NCI-H226 (cell line): ENCODE results near the gene COX14.

Source experiments
- DNase-seq: peaks from one replicate; pipeline ENCODE4 v3.0.0-alpha.2; 2015

COX14 gene

DNA sequence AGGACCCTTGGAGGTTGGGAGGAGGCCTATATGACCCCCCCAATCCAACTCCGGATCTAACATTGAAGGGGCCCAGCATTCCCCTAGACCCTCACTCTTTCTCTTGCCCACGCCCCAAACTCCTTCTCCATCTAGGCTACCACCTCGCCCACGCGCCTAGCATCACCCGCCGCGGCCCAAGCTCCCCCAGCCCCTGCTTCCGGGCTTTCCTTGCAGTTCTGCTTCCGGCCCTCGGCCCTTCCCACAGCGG is 54.7 kb downstream of the COX14 start:
- DNase-seq = no peak

DNA sequence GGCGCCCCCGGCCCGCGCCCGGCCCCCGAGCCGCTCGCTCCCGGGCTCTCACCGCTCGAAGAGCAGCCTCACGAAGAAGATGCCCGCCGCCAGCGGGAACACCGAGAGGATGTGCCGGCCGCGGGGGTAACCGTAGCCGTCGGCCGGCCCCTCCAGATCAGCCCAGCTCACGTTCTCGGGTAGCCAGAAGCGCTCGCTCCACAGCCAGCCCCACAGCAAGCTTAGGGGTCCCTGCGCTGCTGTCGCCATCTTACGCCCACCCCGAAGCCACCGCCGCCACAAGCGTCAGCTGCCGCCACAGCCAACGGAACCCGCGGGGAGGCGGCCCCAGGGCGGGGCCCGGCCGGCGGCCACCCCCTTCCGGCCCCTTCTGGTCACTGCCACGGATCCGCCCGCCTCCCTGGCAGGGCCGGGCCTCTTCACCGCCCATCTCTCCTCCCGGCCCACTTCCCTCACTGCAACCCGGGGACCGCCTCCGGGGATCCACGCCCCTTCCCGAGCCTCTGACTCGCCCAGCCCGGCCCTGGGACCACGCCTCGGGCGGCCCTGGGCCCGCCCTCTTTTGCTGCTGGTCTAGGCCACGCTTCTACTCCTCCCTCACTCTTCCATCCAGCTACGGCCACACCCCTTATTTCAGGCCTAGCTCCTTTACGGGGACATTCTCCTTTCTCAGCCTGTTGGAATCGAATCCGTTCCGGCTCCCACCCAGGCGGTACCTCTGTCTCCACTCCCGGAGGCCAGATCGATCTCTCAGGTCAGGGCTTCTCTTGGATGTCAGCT is 55.2 kb downstream of the COX14 start, which contains the start of gene CERS5:
Gene CERS5, minus strand, starts transcription at position 321 of the 780 bp plus-strand sequence. Its CDS starts 72 bp downstream, at position 249.
- DNase-seq = peak; percentile 99
